Measurements from ENCODE around the gene AEBP2. TPM values are rescaled to one million over a fixed set of nuclear protein-coding genes. Genes with fewer than 3 reads are reported as not detected.
A peak's percentile ranks its signal among the peaks of the same experiment; 100 is the strongest.

Gene AEBP2
- total and polyA plus RNA-seq, 2 of the 8 experiments (the other 6 are each of a cell fraction or from before 2014, with no cell fraction given) = 13.6 to 61.4 TPM

DNA sequence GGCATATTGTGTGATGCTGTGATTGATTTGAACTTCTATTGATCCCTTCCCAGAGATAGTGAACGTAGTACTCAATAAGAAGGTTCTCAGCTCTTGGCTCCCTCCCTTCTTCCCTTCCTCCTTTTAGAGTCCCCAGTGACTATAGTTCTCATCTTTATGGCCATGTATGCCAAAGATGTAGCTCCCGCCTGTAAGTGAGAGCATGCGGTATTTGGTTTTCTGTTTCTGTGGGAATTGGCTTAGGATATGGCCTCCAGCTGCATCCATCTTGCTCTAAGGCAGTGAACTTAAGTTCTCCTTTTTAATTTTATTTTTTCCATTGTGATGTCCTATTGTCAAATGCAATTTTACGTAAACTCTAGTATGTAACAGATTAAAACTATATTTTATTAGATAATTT lies 109.5 kb downstream of the AEBP2 start:
- Histone ChIP-seq H3K36me3 (ENCODE audit: control insufficient read depth in 2 of 4, insufficient read depth in 4 of 4, low read length in 3 of 4) (no peaks in the 10 kb centered on the region; a peak in 1 of 8 replicates), H2AFZ (ENCODE audit: low read length) (no peak overlapping the region), H3K4me3 (ENCODE audit: extremely low read depth in 1 of 4, insufficient read depth in 2 of 4, low read depth in 3 of 4, low read length in 4 of 4) (no peak overlapping the region), H2BK12ac (ENCODE audit: low read depth, low read length) (no peak overlapping the region), H3K23me2 (ENCODE audit: low read depth, low read length) (no peaks in the 10 kb centered on the region), H3K9ac (replicated peaks in 1 of 4; ENCODE audit: extremely low read depth in 1 of 4, low read depth in 3 of 4, low read length in 3 of 4) (no peak overlapping the region), H4K91ac (replicated peaks; ENCODE audit: insufficient read length, low read length) (no peak overlapping the region), H2BK15ac (ENCODE audit: low read length) (no peak overlapping the region), H3K27me3 (replicated peaks in 1 of 4; ENCODE audit: control insufficient read depth in 3 of 4, extremely low read depth in 1 of 4, insufficient read depth in 3 of 4, low read length in 3 of 4) (no peaks in the 10 kb centered on the region), H3K14ac (ENCODE audit: insufficient read length) (no peak overlapping the region), H2AK5ac (ENCODE audit: low read depth, low read length) (no peak overlapping the region), H4K8ac (ENCODE audit: extremely low read depth, insufficient read depth, low read length) (no peak overlapping the region), H3K79me2 (ENCODE audit: control insufficient read depth in 1 of 2, insufficient read depth in 2 of 2, low read length in 2 of 2) (no peaks in the 10 kb centered on the region), H4K5ac (ENCODE audit: insufficient read length, low read depth, low read length) (no peak overlapping the region), H2BK20ac (ENCODE audit: low read length) (0 out of 2 replicates have a peak overlapping the region, but pooled peaks have one; percentile 64), H3K4me2 (ENCODE audit: insufficient read depth in 1 of 2, low read depth in 2 of 2, low read length in 2 of 2) (no peak overlapping the region), H3K27ac (ENCODE audit: low read depth, low read length) (no peak overlapping the region), H3K23ac (ENCODE audit: insufficient read length) (no peak overlapping the region), H4K20me1 (replicated peaks in 1 of 2; ENCODE audit: control insufficient read depth in 1 of 2, insufficient read depth in 2 of 2, low read length in 2 of 2) (no peaks in the 10 kb centered on the region), H3K79me1 (ENCODE audit: low read depth, low read length) (no peaks in the 10 kb centered on the region), H2BK120ac (replicated peaks; ENCODE audit: low read depth, low read length) (no peak overlapping the region), H3K18ac (ENCODE audit: extremely low read depth, low read length) (no peak overlapping the region), H3K4me1 (replicated peaks in 1 of 4; ENCODE audit: control insufficient read depth in 3 of 4, insufficient read depth in 4 of 4, low read length in 3 of 4) (no peaks in the 10 kb centered on the region), H3K4ac (replicated peaks; ENCODE audit: insufficient read length, low read depth, low read length) (no peak overlapping the region), H3K56ac (replicated peaks; ENCODE audit: insufficient read length, low read depth, low read length) (no peak overlapping the region), H2BK5ac (ENCODE audit: low read depth, low read length) (no peak overlapping the region), H3K9me3 (ENCODE audit: insufficient read depth in 2 of 2, low read depth in 1 of 2, low read length in 1 of 2) (no peaks in the 10 kb centered on the region)
- ChIA-PET CTCF (ENCODE audit: partially characterized antibody) (no interaction called here), POLR2A (ENCODE audit: partially characterized antibody) (no interaction called here)
- DNase-seq (ENCODE audit: low read depth in 1 of 2, low spot score in 2 of 2) (no peak), FAIRE-seq (no peak)
- WGBS, 2 experiments (ENCODE audit: extremely low coverage in 1 of 2, insufficient coverage in 1 of 2, insufficient read length in 1 of 2, insufficient replicate concordance in 2 of 2, low coverage in 1 of 2, low lambda C conversion rate in 2 of 2, missing lambda C conversion rate in 1 of 2) = 90% methylated on average over 4 of the region's 4 CpGs; no CpG with 5 or more reads in 1 of the 2 experiments
- TF ChIP-seq, protein P1, sequence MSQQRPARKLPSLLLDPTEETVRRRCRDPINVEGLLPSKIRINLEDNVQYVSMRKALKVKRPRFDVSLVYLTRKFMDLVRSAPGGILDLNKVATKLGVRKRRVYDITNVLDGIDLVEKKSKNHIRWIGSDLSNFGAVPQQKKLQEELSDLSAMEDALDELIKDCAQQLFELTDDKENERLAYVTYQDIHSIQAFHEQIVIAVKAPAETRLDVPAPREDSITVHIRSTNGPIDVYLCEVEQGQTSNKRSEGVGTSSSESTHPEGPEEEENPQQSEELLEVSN (IDR thresholded peaks at IDR 0.05) = no peak
- no peak for TF ChIP-seq SP2 (IDR thresholded peaks at IDR 0.05; ENCODE audit: low read length)
- no peak for TF ChIP-seq RNF2 (IDR thresholded peaks at IDR 0.05; ENCODE audit: borderline replicate concordance, low read depth, low read length, missing control alignments, poor library complexity, severe bottlenecking)
- TF ChIP-seq BACH1 (IDR thresholded peaks at IDR 0.05; ENCODE audit: low read length) = no peak

All from H1 (cell line).